ENCODE results near the gene DAPK1. TPM values are rescaled to one million over a fixed set of nuclear protein-coding genes. Genes with fewer than 3 reads are reported as not detected.
"Not testable (repeated sequence)": the region's sequence is repeated elsewhere in the genome, so short reads cannot be mapped to it uniquely, and the experiment has no call there.

DAPK1 gene
- total RNA-seq, 1 experiment from 2014 or later, result not detected

DNA sequence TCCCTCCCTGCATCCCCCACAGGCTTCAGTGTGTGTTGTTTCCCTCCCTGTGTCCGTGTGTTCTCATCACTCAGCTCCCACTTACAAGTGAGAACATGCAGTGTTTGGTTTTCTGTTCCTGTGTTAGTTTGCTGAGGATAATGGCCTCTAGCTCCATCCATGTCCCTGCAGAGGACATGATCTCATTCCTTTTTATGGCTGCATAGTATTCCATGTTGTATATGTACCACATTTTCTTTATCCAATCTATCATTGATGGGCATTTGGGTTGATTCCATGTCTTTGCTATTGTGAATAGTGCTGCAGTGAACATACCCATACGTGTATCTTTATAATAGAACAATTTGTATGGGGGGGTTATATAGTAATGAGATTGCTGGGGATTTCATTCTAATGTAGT is 51.4 kb downstream of the DAPK1 start:
- not testable (repeated sequence) for DNase-seq; H2AFZ ChIP-seq (ENCODE audit: low read length); H4K20me1 ChIP-seq (ENCODE audit: insufficient read depth, low read depth, low read length); H3K9me3 ChIP-seq (ENCODE audit: low read length); H3K9ac ChIP-seq (ENCODE audit: low read length); H3K27me3 ChIP-seq (ENCODE audit: low read length); H3K4me1 ChIP-seq (ENCODE audit: low read length); H3K4me3 ChIP-seq (ENCODE audit: low read length); H3K79me2 ChIP-seq (ENCODE audit: low read length); H3K4me2 ChIP-seq (ENCODE audit: low read depth, low read length, poor library complexity, severe bottlenecking); H3K36me3 ChIP-seq (ENCODE audit: insufficient read depth, low read length); H3K9me2 ChIP-seq (replicated peaks; ENCODE audit: insufficient read depth, low read length); H3K27ac ChIP-seq (ENCODE audit: low read length)

DNA sequence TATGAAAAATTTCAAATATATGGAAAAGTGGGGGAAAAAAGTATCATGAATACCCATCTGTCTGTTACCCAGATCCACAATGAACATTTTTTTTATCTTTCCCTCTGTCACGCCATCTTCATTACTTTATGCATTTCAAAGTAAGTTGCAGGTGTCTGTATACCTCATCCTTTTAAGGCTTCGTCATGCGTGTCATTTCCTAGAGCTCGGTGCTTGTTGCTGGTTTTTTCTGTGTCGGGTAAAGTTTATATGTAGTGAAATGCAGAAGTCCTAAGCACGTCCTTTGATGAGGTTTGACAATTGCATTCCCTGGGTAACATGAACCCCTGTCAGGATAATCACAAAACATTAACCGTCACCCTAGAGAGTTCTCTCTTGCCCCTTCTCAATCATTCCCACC is 52.1 kb downstream of the DAPK1 start:
- H3K79me2 ChIP-seq (ENCODE audit: low read length), result no peaks in the 10 kb centered on the region
- H3K4me1 ChIP-seq (ENCODE audit: low read length), result no peaks in the 10 kb centered on the region
- H3K4me3 ChIP-seq (ENCODE audit: low read length), result no peak overlapping the region
- no peaks in the 10 kb centered on the region for H3K36me3 ChIP-seq (ENCODE audit: insufficient read depth, low read length)
- no peaks in the 10 kb centered on the region for H3K9me2 ChIP-seq (replicated peaks; ENCODE audit: insufficient read depth, low read length)
- no peaks in the 10 kb centered on the region for H3K27me3 ChIP-seq (ENCODE audit: low read length)
- no peak overlapping the region for H3K27ac ChIP-seq (ENCODE audit: low read length)
- no peak for DNase-seq
- no peak overlapping the region for H2AFZ ChIP-seq (ENCODE audit: low read length)
- no peaks in the 10 kb centered on the region for H4K20me1 ChIP-seq (ENCODE audit: insufficient read depth, low read depth, low read length)
- no peaks in the 10 kb centered on the region for H3K9me3 ChIP-seq (ENCODE audit: low read length)
- H3K9ac ChIP-seq (ENCODE audit: low read length), result no peak overlapping the region
- no peak overlapping the region for H3K4me2 ChIP-seq (ENCODE audit: low read depth, low read length, poor library complexity, severe bottlenecking)

DNA sequence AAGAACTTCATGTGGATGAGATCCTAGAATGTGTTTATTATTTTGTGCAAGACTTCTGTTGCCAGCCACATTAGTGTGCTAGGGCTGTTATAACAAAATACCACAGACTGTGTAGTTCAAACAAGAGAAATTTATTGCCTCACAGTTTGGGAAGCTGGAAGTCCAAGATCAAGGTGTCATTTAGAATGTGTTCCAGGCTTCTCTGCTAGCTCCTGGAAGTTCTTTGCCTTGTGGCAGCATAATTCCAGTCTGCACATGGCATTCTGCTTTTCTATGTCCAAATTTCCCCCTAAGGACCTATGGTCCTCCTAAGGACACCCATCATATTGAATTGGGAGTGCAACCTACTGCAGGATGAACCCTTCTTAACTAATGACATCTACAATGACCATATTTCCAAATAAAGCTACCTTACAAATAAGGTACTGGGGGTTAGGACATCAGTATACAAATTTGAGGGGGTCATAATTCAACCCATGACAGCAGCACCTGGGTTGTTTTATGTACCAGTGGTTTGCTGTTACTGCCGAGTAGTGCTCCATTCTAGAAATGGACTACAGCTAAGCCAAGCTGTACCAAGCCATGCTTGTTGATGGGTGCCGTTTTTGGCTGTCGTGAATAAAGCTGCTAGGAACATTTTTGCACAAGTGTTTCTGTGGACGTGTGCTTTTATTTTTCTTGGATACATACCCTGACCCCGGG is 52.7 kb downstream of the DAPK1 start:
- no peak for DNase-seq
- Histone ChIP-seq H3K27me3 (ENCODE audit: low read length) (no peaks in the 10 kb centered on the region), H3K9me2 (replicated peaks; ENCODE audit: insufficient read depth, low read length) (no peaks in the 10 kb centered on the region), H3K27ac (ENCODE audit: low read length) (no peak overlapping the region), H3K79me2 (ENCODE audit: low read length) (no peaks in the 10 kb centered on the region), H4K20me1 (ENCODE audit: insufficient read depth, low read depth, low read length) (no peaks in the 10 kb centered on the region), H3K4me3 (ENCODE audit: low read length) (no peak overlapping the region), H3K9me3 (ENCODE audit: low read length) (no peaks in the 10 kb centered on the region), H2AFZ (ENCODE audit: low read length) (no peak overlapping the region), H3K9ac (ENCODE audit: low read length) (no peak overlapping the region), H3K36me3 (ENCODE audit: insufficient read depth, low read length) (no peaks in the 10 kb centered on the region), H3K4me1 (ENCODE audit: low read length) (no peaks in the 10 kb centered on the region), H3K4me2 (ENCODE audit: low read depth, low read length, poor library complexity, severe bottlenecking) (no peak overlapping the region)

DNA sequence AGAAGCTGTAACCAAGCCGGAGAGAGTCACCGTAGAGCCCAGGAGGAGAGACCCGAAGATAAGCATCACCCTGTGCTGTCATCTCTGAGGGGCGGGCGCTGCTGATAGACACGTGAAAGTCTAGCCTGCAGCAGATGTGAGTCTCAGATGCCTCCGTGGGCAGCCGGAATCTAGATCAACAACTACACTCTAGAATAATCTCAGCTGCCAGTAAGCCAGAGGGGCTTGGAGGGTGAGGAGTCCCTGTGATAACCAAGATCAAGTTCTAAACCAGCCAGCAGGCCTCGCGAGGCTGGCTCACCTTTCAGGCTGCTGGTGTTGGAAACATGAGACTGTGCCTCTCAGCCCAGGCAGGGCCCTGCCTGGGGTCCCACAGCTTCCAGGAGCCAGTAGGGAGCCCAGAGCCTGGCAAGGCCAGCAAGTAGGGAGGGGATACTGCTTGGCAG is 54.1 kb downstream of the DAPK1 start:
- no peaks in the 10 kb centered on the region for H3K4me1 ChIP-seq (ENCODE audit: low read length)
- H3K4me2 ChIP-seq (ENCODE audit: low read depth, low read length, poor library complexity, severe bottlenecking), result no peak overlapping the region
- H2AFZ ChIP-seq (ENCODE audit: low read length), result no peak overlapping the region
- H3K27me3 ChIP-seq (ENCODE audit: low read length), result no peaks in the 10 kb centered on the region
- DNase-seq, result no peak
- H3K36me3 ChIP-seq (ENCODE audit: insufficient read depth, low read length), result no peaks in the 10 kb centered on the region
- H3K9ac ChIP-seq (ENCODE audit: low read length), result no peak overlapping the region
- no peaks in the 10 kb centered on the region for H3K79me2 ChIP-seq (ENCODE audit: low read length)
- no peaks in the 10 kb centered on the region for H3K9me2 ChIP-seq (replicated peaks; ENCODE audit: insufficient read depth, low read length)
- no peaks in the 10 kb centered on the region for H4K20me1 ChIP-seq (ENCODE audit: insufficient read depth, low read depth, low read length)
- no peaks in the 10 kb centered on the region for H3K9me3 ChIP-seq (ENCODE audit: low read length)
- no peak overlapping the region for H3K4me3 ChIP-seq (ENCODE audit: low read length)
- H3K27ac ChIP-seq (ENCODE audit: low read length), result no peak overlapping the region

DNA sequence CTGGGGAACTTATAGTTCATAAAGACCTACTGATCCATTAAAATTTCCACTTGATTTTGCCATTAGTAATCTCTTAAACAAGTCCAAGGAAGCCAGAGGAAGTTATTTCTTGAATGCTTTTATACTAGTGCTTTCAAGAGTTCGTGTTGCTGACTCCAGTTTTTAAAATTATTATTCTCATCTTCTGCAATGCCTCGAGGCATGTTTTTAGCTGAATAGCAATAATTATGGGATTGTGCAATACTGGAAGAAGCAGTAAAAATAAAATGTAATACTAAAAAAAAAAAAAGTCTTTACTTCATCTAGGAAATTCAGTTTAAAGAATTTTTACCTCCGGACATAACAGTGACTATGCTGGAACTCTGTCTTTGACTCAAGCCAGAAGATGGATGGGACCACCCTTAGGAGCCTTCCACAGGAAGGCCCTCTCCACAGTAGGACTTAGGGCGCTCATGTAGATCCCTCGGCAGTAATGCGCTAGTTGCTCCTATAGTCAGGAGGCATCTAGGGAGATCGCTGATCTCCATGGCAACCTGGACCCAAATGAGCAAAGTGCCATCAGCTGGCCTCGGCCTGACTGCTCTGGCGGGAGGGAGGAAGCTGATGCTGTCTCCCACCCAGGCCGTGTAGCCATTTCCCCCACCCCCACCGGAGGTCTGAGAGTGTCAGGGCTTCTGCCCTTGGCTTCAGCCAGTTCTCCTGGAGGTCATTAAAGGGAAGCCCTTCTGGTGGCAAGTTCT is 56.7 kb downstream of the DAPK1 start:
- Histone ChIP-seq H3K9me3 (ENCODE audit: low read length) (no peaks in the 10 kb centered on the region), H3K4me2 (ENCODE audit: low read depth, low read length, poor library complexity, severe bottlenecking) (no peak overlapping the region), H3K27me3 (ENCODE audit: low read length) (no peaks in the 10 kb centered on the region), H3K36me3 (ENCODE audit: insufficient read depth, low read length) (no peaks in the 10 kb centered on the region), H4K20me1 (ENCODE audit: insufficient read depth, low read depth, low read length) (no peaks in the 10 kb centered on the region), H3K27ac (ENCODE audit: low read length) (no peak overlapping the region), H3K9ac (ENCODE audit: low read length) (no peak overlapping the region), H3K79me2 (ENCODE audit: low read length) (no peaks in the 10 kb centered on the region), H3K9me2 (replicated peaks; ENCODE audit: insufficient read depth, low read length) (no peaks in the 10 kb centered on the region), H2AFZ (ENCODE audit: low read length) (no peak overlapping the region), H3K4me3 (ENCODE audit: low read length) (no peak overlapping the region), H3K4me1 (ENCODE audit: low read length) (no peaks in the 10 kb centered on the region)
- DNase-seq, result no peak

DNA sequence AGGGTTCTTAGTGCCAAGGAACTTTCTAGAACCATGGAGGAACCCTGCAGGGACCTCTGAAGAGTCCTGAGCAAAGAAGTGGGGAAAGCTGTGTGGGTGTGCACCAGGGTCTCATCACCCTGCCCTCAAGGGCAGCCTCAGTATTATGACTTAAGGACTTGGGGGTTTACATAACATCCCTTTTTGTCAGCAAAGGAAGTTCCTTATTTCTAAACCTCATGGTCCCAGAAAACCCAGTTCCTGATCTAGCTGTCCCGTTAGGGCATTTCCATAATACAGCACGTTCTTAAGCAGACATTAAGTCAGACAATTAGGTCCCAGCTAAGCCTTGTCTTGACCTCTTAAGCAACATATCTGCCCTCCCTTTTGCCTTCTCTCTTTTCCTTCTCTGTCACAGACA is 57.3 kb downstream of the DAPK1 start:
- no peak overlapping the region for H3K4me2 ChIP-seq (ENCODE audit: low read depth, low read length, poor library complexity, severe bottlenecking)
- H3K27me3 ChIP-seq (ENCODE audit: low read length), result no peaks in the 10 kb centered on the region
- no peaks in the 10 kb centered on the region for H4K20me1 ChIP-seq (ENCODE audit: insufficient read depth, low read depth, low read length)
- DNase-seq, result no peak
- H3K27ac ChIP-seq (ENCODE audit: low read length), result no peak overlapping the region
- H3K79me2 ChIP-seq (ENCODE audit: low read length), result no peaks in the 10 kb centered on the region
- no peak overlapping the region for H2AFZ ChIP-seq (ENCODE audit: low read length)
- H3K9me3 ChIP-seq (ENCODE audit: low read length), result no peaks in the 10 kb centered on the region
- no peaks in the 10 kb centered on the region for H3K9me2 ChIP-seq (replicated peaks; ENCODE audit: insufficient read depth, low read length)
- no peak overlapping the region for H3K9ac ChIP-seq (ENCODE audit: low read length)
- no peaks in the 10 kb centered on the region for H3K4me1 ChIP-seq (ENCODE audit: low read length)
- H3K36me3 ChIP-seq (ENCODE audit: insufficient read depth, low read length), result no peaks in the 10 kb centered on the region
- no peak overlapping the region for H3K4me3 ChIP-seq (ENCODE audit: low read length)

DNA sequence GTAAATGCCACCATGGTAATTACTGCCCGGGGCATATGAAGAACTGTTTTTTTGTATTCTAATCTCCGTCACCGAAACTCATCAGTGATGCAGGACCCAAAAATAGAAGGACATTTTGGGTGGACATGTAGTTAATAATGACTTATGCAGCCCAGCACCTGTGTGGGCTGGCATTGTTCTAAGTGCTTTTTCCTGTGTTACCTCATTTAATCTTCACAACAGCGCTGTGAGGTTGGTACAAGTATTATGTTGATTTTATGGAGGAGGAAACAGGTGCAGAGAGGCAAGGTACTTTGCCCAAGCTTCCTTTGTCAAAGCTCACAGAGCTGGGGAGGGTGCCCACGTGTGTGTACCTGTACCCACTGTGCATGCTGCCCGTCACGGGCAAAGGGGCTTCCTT is 58.4 kb downstream of the DAPK1 start:
- H3K9me3 ChIP-seq (ENCODE audit: low read length), result no peaks in the 10 kb centered on the region
- no peak overlapping the region for H3K4me3 ChIP-seq (ENCODE audit: low read length)
- H3K9ac ChIP-seq (ENCODE audit: low read length), result no peak overlapping the region
- no peak overlapping the region for H3K4me2 ChIP-seq (ENCODE audit: low read depth, low read length, poor library complexity, severe bottlenecking)
- H2AFZ ChIP-seq (ENCODE audit: low read length), result no peak overlapping the region
- H3K4me1 ChIP-seq (ENCODE audit: low read length), result no peaks in the 10 kb centered on the region
- no peaks in the 10 kb centered on the region for H3K79me2 ChIP-seq (ENCODE audit: low read length)
- no peaks in the 10 kb centered on the region for H3K9me2 ChIP-seq (replicated peaks; ENCODE audit: insufficient read depth, low read length)
- no peak for DNase-seq
- no peaks in the 10 kb centered on the region for H4K20me1 ChIP-seq (ENCODE audit: insufficient read depth, low read depth, low read length)
- no peaks in the 10 kb centered on the region for H3K36me3 ChIP-seq (ENCODE audit: insufficient read depth, low read length)
- no peak overlapping the region for H3K27ac ChIP-seq (ENCODE audit: low read length)
- H3K27me3 ChIP-seq (ENCODE audit: low read length), result no peaks in the 10 kb centered on the region

DNA sequence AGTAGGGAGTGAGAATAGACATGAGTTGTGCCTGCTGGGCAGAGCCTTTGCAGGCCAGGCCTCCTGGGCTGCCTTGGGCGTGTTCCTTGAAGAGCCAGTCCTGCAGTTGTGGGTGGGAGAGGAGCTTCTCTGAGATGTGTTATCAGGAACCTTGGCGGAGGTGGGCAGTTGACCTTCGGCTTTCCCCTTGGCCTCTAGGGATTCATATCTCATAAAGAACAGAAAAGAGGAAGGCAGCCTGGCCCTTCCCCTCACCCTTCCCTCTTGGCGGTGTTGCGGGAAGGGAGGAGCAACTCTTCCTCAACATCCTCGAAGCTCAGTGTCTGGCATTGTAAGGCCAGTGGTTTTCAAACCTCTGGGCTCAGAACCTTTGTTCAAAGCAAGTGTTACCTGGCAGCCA is 59.2 kb downstream of the DAPK1 start:
- Histone ChIP-seq H3K4me2 (ENCODE audit: low read depth, low read length, poor library complexity, severe bottlenecking) (no peak overlapping the region), H3K9me3 (ENCODE audit: low read length) (no peaks in the 10 kb centered on the region), H3K36me3 (ENCODE audit: insufficient read depth, low read length) (no peaks in the 10 kb centered on the region), H3K4me1 (ENCODE audit: low read length) (no peaks in the 10 kb centered on the region), H3K27ac (ENCODE audit: low read length) (no peak overlapping the region), H2AFZ (ENCODE audit: low read length) (no peak overlapping the region), H3K4me3 (ENCODE audit: low read length) (no peak overlapping the region), H3K27me3 (ENCODE audit: low read length) (no peaks in the 10 kb centered on the region), H3K9me2 (replicated peaks; ENCODE audit: insufficient read depth, low read length) (no peaks in the 10 kb centered on the region), H4K20me1 (ENCODE audit: insufficient read depth, low read depth, low read length) (no peaks in the 10 kb centered on the region), H3K79me2 (ENCODE audit: low read length) (no peaks in the 10 kb centered on the region), H3K9ac (ENCODE audit: low read length) (no peak overlapping the region)
- no peak for DNase-seq

Data from Karpas-422 (cell line).